Measurements from ENCODE around the gene GRIN3B.
"Not testable (repeated sequence)": the region's sequence is repeated elsewhere in the genome, so short reads cannot be mapped to it uniquely, and the experiment has no call there.

The GRIN3B gene

GRCh38 chr19:1020868-1021425 lies 20.7 kb downstream of the GRIN3B start, which contains the start of gene TMEM259:
TMEM259 (minus strand) TSS chr19:1021123; CDS start chr19:1020996, 127 bp downstream.
- FAIRE-seq: no peak

GRCh38 chr19:1023883-1024188 lies 23.6 kb downstream of the GRIN3B start:
- FAIRE-seq: not testable (repeated sequence)

- FAIRE-seq: not testable (repeated sequence)
These were observed 24.9 kb downstream of the GRIN3B start for GRCh38 chr19:1025080-1025479.

- FAIRE-seq: no peak
These were observed 26.0 kb downstream of the GRIN3B start, which contains the start of gene CNN2 for GRCh38 chr19:1025960-1026782. CNN2 (plus strand) TSS chr19:1026608; CDS start chr19:1026662, 54 bp downstream.

- no peak for FAIRE-seq
These were observed 26.8 kb downstream of the GRIN3B start for GRCh38 chr19:1026783-1027649.

GRCh38 chr19:1027650-1028061 lies 27.4 kb downstream of the GRIN3B start:
- FAIRE-seq: no peak

GRCh38 chr19:1028062-1028926 lies 28.1 kb downstream of the GRIN3B start:
- FAIRE-seq: no peak

GRCh38 chr19:1032264-1032867 lies 32.1 kb downstream of the GRIN3B start:
- no peak for FAIRE-seq

GRCh38 chr19:1035998-1036621 lies 35.9 kb downstream of the GRIN3B start:
- no peak for FAIRE-seq

GRCh38 chr19:1037621-1038064 lies 37.4 kb downstream of the GRIN3B start:
- FAIRE-seq: no peak

GRCh38 chr19:1038978-1039645 lies 38.9 kb downstream of the GRIN3B start:
- no peak for FAIRE-seq

- no peak for FAIRE-seq
These were observed 39.6 kb downstream of the GRIN3B start, which contains the start of gene ABCA7 for GRCh38 chr19:1039646-1040475. ABCA7 (plus strand) TSS chr19:1040107; CDS start chr19:1041362, 1,255 bp downstream.

- no peak for FAIRE-seq
These were observed 40.5 kb downstream of the GRIN3B start for GRCh38 chr19:1040476-1041271.

GRCh38 chr19:1041272-1041834 lies 41.1 kb downstream of the GRIN3B start:
- FAIRE-seq: no peak

- no peak for FAIRE-seq
These were observed 41.8 kb downstream of the GRIN3B start for GRCh38 chr19:1041835-1042685.

GRCh38 chr19:1042689-1043511 lies 42.7 kb downstream of the GRIN3B start:
- no peak for FAIRE-seq

GRCh38 chr19:1045247-1045603 lies 45.0 kb downstream of the GRIN3B start:
- FAIRE-seq: no peak
